Measurements from ENCODE around the gene GPR152. TPM values are rescaled to one million over a fixed set of nuclear protein-coding genes. Genes with fewer than 3 reads are reported as not detected.

Gene GPR152
- total and polyA plus RNA-seq, 7 donors: not detected

GRCh38 chr11:67448220-67448609 lies 4.3 kb downstream of the GPR152 start:
- WGBS, 2 donors: 90 to 96% methylated on average over 7 of the region's 7 CpGs
- intact Hi-C loops (cut with DNase I): no loop called here

GRCh38 chr11:67445515-67445914 lies 7.0 kb downstream of the GPR152 start:
- H3K36me3 ChIP-seq: peaks cover 0 to 18% (median 10%) of the 10 kb centered on the region in 4 donors
- no peaks in the 10 kb centered on the region for H3K9me3 ChIP-seq
- H3K27me3 ChIP-seq: no peaks in the 10 kb centered on the region
- H3K4me1 ChIP-seq: peaks cover 0 to 24% (median 15%) of the 10 kb centered on the region in 4 donors
- WGBS, 2 donors: 86 to 89% methylated on average over 5 of the region's 5 CpGs
- no peak overlapping the region for H3K4me3 ChIP-seq
- intact Hi-C loops (cut with DNase I): no loop called here
- TF ChIP-seq POLR2AphosphoS5 (IDR thresholded peaks at IDR 0.05) (no peak), POLR2A (IDR thresholded peaks at IDR 0.05) (no peak), EP300 (IDR thresholded peaks at IDR 0.05) (no peak)
- TF ChIP-seq, protein P1, sequence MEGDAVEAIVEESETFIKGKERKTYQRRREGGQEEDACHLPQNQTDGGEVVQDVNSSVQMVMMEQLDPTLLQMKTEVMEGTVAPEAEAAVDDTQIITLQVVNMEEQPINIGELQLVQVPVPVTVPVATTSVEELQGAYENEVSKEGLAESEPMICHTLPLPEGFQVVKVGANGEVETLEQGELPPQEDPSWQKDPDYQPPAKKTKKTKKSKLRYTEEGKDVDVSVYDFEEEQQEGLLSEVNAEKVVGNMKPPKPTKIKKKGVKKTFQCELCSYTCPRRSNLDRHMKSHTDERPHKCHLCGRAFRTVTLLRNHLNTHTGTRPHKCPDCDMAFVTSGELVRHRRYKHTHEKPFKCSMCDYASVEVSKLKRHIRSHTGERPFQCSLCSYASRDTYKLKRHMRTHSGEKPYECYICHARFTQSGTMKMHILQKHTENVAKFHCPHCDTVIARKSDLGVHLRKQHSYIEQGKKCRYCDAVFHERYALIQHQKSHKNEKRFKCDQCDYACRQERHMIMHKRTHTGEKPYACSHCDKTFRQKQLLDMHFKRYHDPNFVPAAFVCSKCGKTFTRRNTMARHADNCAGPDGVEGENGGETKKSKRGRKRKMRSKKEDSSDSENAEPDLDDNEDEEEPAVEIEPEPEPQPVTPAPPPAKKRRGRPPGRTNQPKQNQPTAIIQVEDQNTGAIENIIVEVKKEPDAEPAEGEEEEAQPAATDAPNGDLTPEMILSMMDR (IDR thresholded peaks at IDR 0.05): no peak
- DNase-seq: no peak
- H3K27ac ChIP-seq: no peak overlapping the region

More at GRCh38 chr11:67448220-67448609, 4.3 kb downstream of the GPR152 start:
- no peaks in the 10 kb centered on the region for H3K9me3 ChIP-seq
- no peaks in the 10 kb centered on the region for H3K27me3 ChIP-seq
- no peak overlapping the region for H3K27ac ChIP-seq
- no peak overlapping the region for H3K4me3 ChIP-seq
- DNase-seq: no peak
- TF ChIP-seq EP300 (IDR thresholded peaks at IDR 0.05) (no peak), POLR2AphosphoS5 (IDR thresholded peaks at IDR 0.05) (no peak)
- peaks cover 0 to 9% (median 3%) of the 10 kb centered on the region in 4 donors for H3K4me1 ChIP-seq
- no peaks in the 10 kb centered on the region for H3K36me3 ChIP-seq

DNA sequence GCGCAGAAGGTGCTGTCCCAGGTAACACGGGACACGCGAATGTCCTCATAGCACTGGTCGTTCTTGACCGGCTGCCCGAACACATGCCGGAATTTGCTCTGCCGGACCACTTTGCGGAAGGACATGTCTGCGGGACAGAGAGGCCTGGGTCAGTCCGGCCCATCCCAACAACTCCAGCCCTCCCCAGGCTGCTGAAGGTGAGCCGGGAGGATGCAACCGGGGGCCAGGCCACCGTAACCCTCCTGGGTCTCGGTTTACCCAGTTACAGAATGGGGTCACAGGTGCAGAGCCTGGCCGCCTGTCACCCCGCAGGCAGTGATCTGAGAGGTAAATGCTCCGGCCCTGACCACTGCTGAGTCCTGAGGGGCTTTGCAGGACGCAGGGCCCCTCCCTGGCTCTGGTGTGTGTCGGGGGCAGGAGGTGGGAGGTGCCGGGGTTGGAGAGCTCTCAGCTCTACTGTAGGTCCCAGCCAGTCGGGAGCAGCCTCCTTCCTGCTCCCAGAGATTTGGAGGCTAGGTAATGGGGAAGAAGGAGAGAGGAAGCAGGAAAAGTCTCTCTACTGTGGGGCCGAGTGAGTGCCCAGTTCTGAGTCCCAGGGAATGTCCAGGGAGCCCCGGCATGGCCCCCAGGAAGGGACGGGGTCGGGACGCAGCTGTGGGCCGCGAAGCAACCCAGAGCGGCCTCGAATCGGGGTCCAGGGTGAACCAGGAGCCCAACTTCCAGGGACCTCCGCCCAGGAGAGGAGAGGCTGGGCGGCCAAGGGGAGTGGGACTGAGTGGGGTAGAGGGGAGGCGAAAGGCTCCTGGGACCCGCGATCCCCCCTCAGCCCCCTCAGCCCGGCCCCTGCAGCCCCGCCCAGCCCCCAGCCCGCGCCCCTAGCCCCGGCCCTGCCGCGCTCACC lies 9.8 kb downstream of the GPR152 start:
- no peak for DNase-seq
- WGBS, 2 donors: 27 to 45% methylated on average over 45 of the region's 45 CpGs
- peak overlapping the region; percentile 95 to 98 (median 96) for H3K27ac ChIP-seq
- H3K27me3 ChIP-seq: no peaks in the 10 kb centered on the region
- H3K36me3 ChIP-seq: peaks cover 0 to 42% (median 16%) of the 10 kb centered on the region in 4 donors
- H3K9me3 ChIP-seq: no peaks in the 10 kb centered on the region
- H3K4me3 ChIP-seq: peak overlapping the region; percentile 80 to 95 (median 86)
- TF ChIP-seq EP300 (IDR thresholded peaks at IDR 0.05) (no peak), POLR2A (IDR thresholded peaks at IDR 0.05) (no peak), POLR2AphosphoS5 (IDR thresholded peaks at IDR 0.05) (no peak)
- TF ChIP-seq, protein P1 (IDR thresholded peaks at IDR 0.05): no peak
- H3K4me1 ChIP-seq: peaks cover 0 to 31% (median 21%) of the 10 kb centered on the region in 4 donors
- intact Hi-C loops (cut with DNase I): loop anchor here (1.0 kb wide), 2 partner anchors 14 to 22 kb away; partner anchors contain the start of gene RPS6KB2

- H3K4me3 ChIP-seq: no peak overlapping the region
- TF ChIP-seq POLR2AphosphoS5 (IDR thresholded peaks at IDR 0.05): no peak
- TF ChIP-seq EP300 (IDR thresholded peaks at IDR 0.05): no peak
- no peak for TF ChIP-seq POLR2A (IDR thresholded peaks at IDR 0.05)
- TF ChIP-seq, protein P1 (IDR thresholded peaks at IDR 0.05): no peak
- H3K4me1 ChIP-seq: peaks cover 0 to 35% (median 24%) of the 10 kb centered on the region in 4 donors
- 78 to 83% methylated on average over 28 of the region's 28 CpGs for WGBS, 2 donors
- H3K36me3 ChIP-seq: peaks cover 0 to 48% (median 18%) of the 10 kb centered on the region in 4 donors
- peak overlapping the region in 3 of 4 donors; percentile 95 to 98 (median 96) for H3K27ac ChIP-seq
- no peaks in the 10 kb centered on the region for H3K9me3 ChIP-seq
- no peak for DNase-seq
- intact Hi-C loops (cut with DNase I): no loop called here
- no peaks in the 10 kb centered on the region for H3K27me3 ChIP-seq
Observed at GRCh38 chr11:67441731-67442351, 10.7 kb downstream of the GPR152 start.

DNA sequence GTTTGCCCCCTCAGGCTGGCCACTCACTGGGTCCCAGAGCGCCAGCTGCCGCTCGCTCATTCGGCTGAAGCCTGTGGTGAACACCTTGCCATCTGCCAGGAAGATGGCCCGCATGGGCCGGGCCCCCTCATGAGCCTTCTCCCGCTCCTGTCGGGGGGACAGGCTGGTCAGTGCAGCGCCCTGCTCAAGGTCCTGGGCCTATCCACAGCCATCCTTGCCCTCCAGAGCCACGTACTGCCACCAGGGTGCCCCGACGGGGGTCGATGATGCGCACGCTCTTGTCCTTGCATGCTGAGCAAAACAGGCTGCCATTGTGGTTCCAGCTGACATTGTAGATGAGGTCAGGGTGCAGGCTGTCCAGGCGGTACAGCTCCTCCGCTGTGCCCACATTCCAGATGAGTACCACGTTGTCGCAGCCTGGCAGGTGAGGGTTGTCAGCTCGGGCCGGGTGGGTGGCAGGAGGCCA lies 11.4 kb downstream of the GPR152 start:
- 86 to 91% methylated on average over 21 of the region's 21 CpGs for WGBS, 2 donors
- Histone ChIP-seq H3K4me1 (peaks cover 0 to 42% (median 27%) of the 10 kb centered on the region in 4 donors), H3K36me3 (peaks cover 0 to 49% (median 18%) of the 10 kb centered on the region in 4 donors), H3K27ac (peak overlapping the region in 2 of 4 donors; percentile 8 to 44), H3K27me3 (no peaks in the 10 kb centered on the region), H3K9me3 (no peaks in the 10 kb centered on the region), H3K4me3 (no peak overlapping the region)
- no peak for DNase-seq
- TF ChIP-seq POLR2AphosphoS5 (IDR thresholded peaks at IDR 0.05) (no peak), POLR2A (IDR thresholded peaks at IDR 0.05) (no peak), EP300 (IDR thresholded peaks at IDR 0.05) (no peak)
- TF ChIP-seq, protein P1 (IDR thresholded peaks at IDR 0.05): no peak
- intact Hi-C loops (cut with DNase I): no loop called here

Data from sigmoid colon (tissue), 7 donors.